ENCODE results near the gene EHD2.
A peak's percentile ranks its signal among the peaks of the same experiment; 100 is the strongest.
"Not testable (repeated sequence)": the region's sequence is repeated elsewhere in the genome, so short reads cannot be mapped to it uniquely, and the experiment has no call there.

Gene EHD2

GRCh38 chr19:47780215-47780551 lies 67.0 kb downstream of the EHD2 start:
- no peak overlapping the region for H3K27ac ChIP-seq (ENCODE audit: poor library complexity, severe bottlenecking)
- no peaks in the 10 kb centered on the region for H3K27me3 ChIP-seq (ENCODE audit: insufficient read depth, poor library complexity, severe bottlenecking)
- H3K36me3 ChIP-seq (ENCODE audit: low read depth), result peaks cover 36% of the 10 kb centered on the region
- H3K9me3 ChIP-seq (ENCODE audit: severe bottlenecking), result no peaks in the 10 kb centered on the region
- peaks cover 11% of the 10 kb centered on the region for H3K4me1 ChIP-seq (ENCODE audit: insufficient read depth, poor library complexity, severe bottlenecking)
- TF ChIP-seq CTCF (IDR thresholded peaks at IDR 0.05; ENCODE audit: poor library complexity, severe bottlenecking), result no peak
- H3K4me3 ChIP-seq (ENCODE audit: severe bottlenecking), result peak overlapping the region; percentile 69
- ATAC-seq (ENCODE audit: low read depth) (no peak), DNase-seq (ENCODE audit: low spot score) (no peak)

GRCh38 chr19:47781590-47782262 lies 68.5 kb downstream of the EHD2 start:
- no peak overlapping the region for H3K27ac ChIP-seq (ENCODE audit: poor library complexity, severe bottlenecking)
- no peak for ATAC-seq (ENCODE audit: low read depth)
- peaks cover 43% of the 10 kb centered on the region for H3K36me3 ChIP-seq (ENCODE audit: low read depth)
- no peak for TF ChIP-seq CTCF (IDR thresholded peaks at IDR 0.05; ENCODE audit: poor library complexity, severe bottlenecking)
- no peaks in the 10 kb centered on the region for H3K27me3 ChIP-seq (ENCODE audit: insufficient read depth, poor library complexity, severe bottlenecking)
- H3K9me3 ChIP-seq (ENCODE audit: severe bottlenecking), result no peaks in the 10 kb centered on the region
- peaks cover 9% of the 10 kb centered on the region for H3K4me1 ChIP-seq (ENCODE audit: insufficient read depth, poor library complexity, severe bottlenecking)
- no peak overlapping the region for H3K4me3 ChIP-seq (ENCODE audit: severe bottlenecking)
- DNase-seq (ENCODE audit: low spot score), result no peak

GRCh38 chr19:47786566-47786965 lies 73.3 kb downstream of the EHD2 start:
- no peak for ATAC-seq (ENCODE audit: low read depth)
- H3K4me1 ChIP-seq (ENCODE audit: insufficient read depth, poor library complexity, severe bottlenecking), result peaks cover 14% of the 10 kb centered on the region
- H3K36me3 ChIP-seq (ENCODE audit: low read depth), result peaks cover 28% of the 10 kb centered on the region
- no peaks in the 10 kb centered on the region for H3K27me3 ChIP-seq (ENCODE audit: insufficient read depth, poor library complexity, severe bottlenecking)
- H3K27ac ChIP-seq (ENCODE audit: poor library complexity, severe bottlenecking), result no peak overlapping the region
- TF ChIP-seq CTCF (IDR thresholded peaks at IDR 0.05; ENCODE audit: poor library complexity, severe bottlenecking), result no peak
- no peaks in the 10 kb centered on the region for H3K9me3 ChIP-seq (ENCODE audit: severe bottlenecking)
- no peak overlapping the region for H3K4me3 ChIP-seq (ENCODE audit: severe bottlenecking)
- no peak for DNase-seq (ENCODE audit: low spot score)

GRCh38 chr19:47787307-47787706 lies 74.1 kb downstream of the EHD2 start:
- not testable (repeated sequence) for H3K4me3 ChIP-seq (ENCODE audit: severe bottlenecking); H3K9me3 ChIP-seq (ENCODE audit: severe bottlenecking); H3K27ac ChIP-seq (ENCODE audit: poor library complexity, severe bottlenecking); ATAC-seq (ENCODE audit: low read depth); H3K27me3 ChIP-seq (ENCODE audit: insufficient read depth, poor library complexity, severe bottlenecking); DNase-seq (ENCODE audit: low spot score)
- H3K4me1 ChIP-seq (ENCODE audit: insufficient read depth, poor library complexity, severe bottlenecking), result peaks cover 14% of the 10 kb centered on the region
- peaks cover 23% of the 10 kb centered on the region for H3K36me3 ChIP-seq (ENCODE audit: low read depth)

GRCh38 chr19:47789811-47790210 lies 76.6 kb downstream of the EHD2 start:
- H3K36me3 ChIP-seq (ENCODE audit: low read depth); H3K27me3 ChIP-seq (ENCODE audit: insufficient read depth, poor library complexity, severe bottlenecking); DNase-seq (ENCODE audit: low spot score); H3K9me3 ChIP-seq (ENCODE audit: severe bottlenecking); H3K4me3 ChIP-seq (ENCODE audit: severe bottlenecking): not testable (repeated sequence)
- peak; percentile 86 for ATAC-seq (ENCODE audit: low read depth)
- Histone ChIP-seq H3K4me1 (ENCODE audit: insufficient read depth, poor library complexity, severe bottlenecking) (peaks cover 14% of the 10 kb centered on the region), H3K27ac (ENCODE audit: poor library complexity, severe bottlenecking) (peak overlapping the region; percentile 22)

- Histone ChIP-seq H3K4me3 (ENCODE audit: severe bottlenecking) (no peak overlapping the region), H3K27ac (ENCODE audit: poor library complexity, severe bottlenecking) (peak overlapping the region; percentile 22), H3K4me1 (ENCODE audit: insufficient read depth, poor library complexity, severe bottlenecking) (peaks cover 14% of the 10 kb centered on the region), H3K9me3 (ENCODE audit: severe bottlenecking) (peaks cover 6% of the 10 kb centered on the region), H3K36me3 (ENCODE audit: low read depth) (peaks cover 5% of the 10 kb centered on the region), H3K27me3 (ENCODE audit: insufficient read depth, poor library complexity, severe bottlenecking) (no peaks in the 10 kb centered on the region)
- ATAC-seq (ENCODE audit: low read depth) (peak; percentile 71), DNase-seq (ENCODE audit: low spot score) (peak; percentile 87)
- peak; percentile 93 for TF ChIP-seq CTCF (IDR thresholded peaks at IDR 0.05; ENCODE audit: poor library complexity, severe bottlenecking)
Observed at GRCh38 chr19:47790398-47790814, 77.2 kb downstream of the EHD2 start.

All from RWPE2 (cell line).